DMS114 treated with DMSO at 0.1 percent for 48 hours (cell line): ENCODE measurements around the gene SESN3.
"Not testable (repeated sequence)": the region's sequence is repeated elsewhere in the genome, so short reads cannot be mapped to it uniquely, and the experiment has no call there.

Experiments used
- DNase-seq: peaks from one replicate; lab custom pipeline; 2025; ENCODE audit not compliant: unreplicated experiment; lab: John Stamatoyannopoulos, UW

The SESN3 gene

GRCh38 chr11:95251896-95252295, 20.9 kb upstream of the SESN3 start:
- DNase-seq: not testable (repeated sequence)

DNA sequence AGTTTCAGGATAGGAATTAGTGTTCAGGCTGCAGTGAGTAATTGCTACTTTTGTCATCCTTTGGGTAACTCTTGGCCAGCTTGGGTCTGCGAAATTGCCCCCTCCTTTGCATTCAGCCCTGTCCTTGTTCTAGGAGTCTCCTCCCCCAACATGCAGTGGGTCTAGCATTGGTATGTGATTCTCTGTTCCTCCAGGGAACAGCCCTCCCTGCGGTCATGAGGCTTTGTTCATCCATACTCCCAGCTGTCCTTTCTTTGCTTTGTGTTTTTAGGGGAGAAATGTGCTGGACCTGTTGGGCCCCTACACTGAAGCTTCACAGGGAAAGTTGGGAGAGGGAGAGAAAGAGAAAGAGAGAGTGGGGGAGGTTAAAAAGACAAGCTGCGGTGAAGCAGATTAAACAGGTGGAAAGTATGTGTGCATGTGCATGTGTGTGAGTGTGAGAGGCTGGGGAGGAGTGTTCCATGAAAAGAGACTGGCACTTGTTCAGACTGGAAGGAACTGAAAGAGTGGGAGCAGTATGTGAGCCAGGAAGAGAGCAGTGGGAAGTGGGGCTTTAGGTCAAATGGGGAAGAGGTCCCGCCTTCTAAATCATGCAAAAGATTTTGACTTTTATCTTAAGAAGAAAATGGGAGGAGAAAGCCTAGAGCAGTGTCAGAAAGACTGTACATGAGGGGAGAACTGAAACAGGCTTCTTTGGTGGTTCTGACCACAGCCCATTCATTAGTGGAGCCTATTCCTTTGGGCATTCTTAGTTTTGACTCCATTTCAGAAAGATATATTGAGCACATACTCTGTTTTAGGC, 17.9 kb upstream of the SESN3 start:
- DNase-seq: no peak

- DNase-seq: no peak
Measured at GRCh38 chr11:95247883-95248282, 16.9 kb upstream of the SESN3 start.

DNA sequence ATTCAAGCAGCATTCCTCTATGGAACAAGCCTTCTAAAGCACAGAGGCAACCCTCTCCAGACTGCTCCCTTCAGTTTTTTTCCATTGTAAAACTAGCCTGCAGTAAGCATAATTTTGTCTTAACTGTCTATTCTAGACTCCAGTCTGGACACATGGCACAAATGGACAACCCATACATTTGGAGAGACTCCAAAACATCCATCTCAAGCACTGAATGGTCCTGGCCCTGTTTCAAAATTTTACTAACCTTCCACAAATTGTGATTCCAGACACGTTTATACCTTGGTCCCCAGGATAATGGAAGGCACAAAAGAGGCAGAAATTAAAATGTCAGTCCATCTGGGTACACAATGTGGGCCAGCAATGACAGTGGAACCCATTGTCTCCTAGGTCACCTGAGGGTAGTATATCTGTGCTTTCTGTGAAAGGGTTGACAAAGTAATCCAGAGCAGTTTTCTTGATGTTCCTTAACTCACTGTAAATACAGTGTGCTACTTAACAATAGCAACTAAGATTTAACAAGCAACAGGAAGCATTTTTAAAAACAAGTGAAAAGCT, 16.2 kb upstream of the SESN3 start:
- no peak for DNase-seq

- DNase-seq: no peak
Measured at GRCh38 chr11:95245581-95245980, 14.6 kb upstream of the SESN3 start.

DNA sequence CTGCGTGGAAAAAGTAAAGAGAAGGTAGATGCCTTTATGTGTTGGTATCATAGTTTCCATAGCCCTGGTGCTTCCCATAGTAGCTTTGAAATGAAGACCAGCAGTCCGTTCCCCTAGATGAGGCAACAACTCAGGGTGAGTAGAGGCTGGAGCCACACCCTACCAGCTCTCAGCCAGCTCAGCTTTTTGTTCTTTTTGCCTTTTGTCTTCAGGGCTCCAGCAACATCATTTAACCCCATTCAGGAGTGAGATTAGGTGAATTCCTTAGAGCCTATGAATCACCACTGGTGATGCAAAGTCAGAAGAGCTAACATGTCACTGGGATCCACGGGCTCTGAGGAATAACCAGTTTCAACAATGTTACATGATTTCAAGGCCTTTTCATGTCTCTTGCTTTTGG, 14.0 kb upstream of the SESN3 start:
- no peak for DNase-seq

GRCh38 chr11:95243673-95244072, 12.7 kb upstream of the SESN3 start:
- no peak for DNase-seq

DNA sequence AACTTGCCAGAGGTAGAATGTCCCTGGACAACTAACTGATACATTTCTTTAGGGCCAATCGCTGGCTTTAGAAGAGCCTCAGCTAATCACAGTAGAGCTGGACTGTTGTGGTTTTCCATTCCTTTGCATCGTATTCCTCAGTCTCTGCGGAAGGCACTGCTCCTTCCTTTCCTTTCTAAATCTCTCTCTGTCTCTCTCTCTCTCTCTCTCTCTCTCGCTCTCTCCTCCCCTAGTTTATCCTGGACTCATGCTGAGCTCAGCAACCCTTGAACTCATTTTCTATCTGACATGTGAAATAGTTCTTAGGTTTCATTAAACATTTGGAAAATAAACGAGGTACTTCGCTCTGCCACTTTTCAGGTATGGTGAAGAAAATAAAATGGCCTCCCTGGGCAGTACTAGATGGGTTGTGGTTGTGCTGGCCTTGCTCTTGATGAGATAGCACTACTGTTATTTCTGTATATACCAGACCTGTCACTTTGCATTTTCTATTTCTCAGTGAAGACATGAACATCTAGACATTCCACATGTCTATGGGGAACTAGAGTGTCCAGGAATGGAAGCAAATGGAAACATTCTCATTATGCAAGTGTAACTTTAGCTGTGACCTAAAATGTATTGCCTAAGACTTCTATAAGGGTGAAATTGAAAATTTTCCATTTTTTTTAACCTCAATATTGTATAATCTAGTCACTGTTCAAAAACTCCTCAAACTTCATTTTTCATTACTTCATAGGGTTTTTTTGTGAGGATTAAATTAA, 12.0 kb upstream of the SESN3 start:
- no peak for DNase-seq

GRCh38 chr11:95242091-95242844, 11.3 kb upstream of the SESN3 start:
- DNase-seq: no peak

GRCh38 chr11:95241681-95242081, 10.7 kb upstream of the SESN3 start:
- DNase-seq: no peak

GRCh38 chr11:95239871-95240649, 9.1 kb upstream of the SESN3 start:
- no peak for DNase-seq

DNA sequence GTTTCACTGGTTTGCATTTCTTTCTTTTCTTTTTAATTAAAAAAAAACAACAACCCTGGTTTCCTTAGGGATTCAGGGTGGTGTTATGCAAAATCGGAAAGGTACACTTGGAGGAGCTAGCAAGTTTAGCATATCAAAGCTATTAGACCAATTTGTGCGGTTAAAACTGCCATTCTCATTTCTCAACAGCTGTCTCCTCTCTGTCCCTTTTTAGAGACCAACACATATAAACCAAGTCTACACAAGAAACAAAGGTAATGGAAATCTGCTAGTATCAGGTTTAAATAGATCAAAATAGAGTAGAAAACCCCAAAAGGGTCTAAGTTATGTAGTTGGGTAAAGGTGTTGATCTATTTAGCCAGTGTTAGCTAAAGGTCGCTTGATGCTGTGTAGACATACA, 1.7 kb upstream of the SESN3 start:
- no peak for DNase-seq

- DNase-seq: no peak
Measured at GRCh38 chr11:95231881-95232605, 1.0 kb upstream of the SESN3 start.

- no peak for DNase-seq
Measured at GRCh38 chr11:95230810-95231126, 234 bp downstream of the SESN3 start.

- no peak for DNase-seq
Measured at GRCh38 chr11:95229993-95230809, 801 bp downstream of the SESN3 start.

DNA sequence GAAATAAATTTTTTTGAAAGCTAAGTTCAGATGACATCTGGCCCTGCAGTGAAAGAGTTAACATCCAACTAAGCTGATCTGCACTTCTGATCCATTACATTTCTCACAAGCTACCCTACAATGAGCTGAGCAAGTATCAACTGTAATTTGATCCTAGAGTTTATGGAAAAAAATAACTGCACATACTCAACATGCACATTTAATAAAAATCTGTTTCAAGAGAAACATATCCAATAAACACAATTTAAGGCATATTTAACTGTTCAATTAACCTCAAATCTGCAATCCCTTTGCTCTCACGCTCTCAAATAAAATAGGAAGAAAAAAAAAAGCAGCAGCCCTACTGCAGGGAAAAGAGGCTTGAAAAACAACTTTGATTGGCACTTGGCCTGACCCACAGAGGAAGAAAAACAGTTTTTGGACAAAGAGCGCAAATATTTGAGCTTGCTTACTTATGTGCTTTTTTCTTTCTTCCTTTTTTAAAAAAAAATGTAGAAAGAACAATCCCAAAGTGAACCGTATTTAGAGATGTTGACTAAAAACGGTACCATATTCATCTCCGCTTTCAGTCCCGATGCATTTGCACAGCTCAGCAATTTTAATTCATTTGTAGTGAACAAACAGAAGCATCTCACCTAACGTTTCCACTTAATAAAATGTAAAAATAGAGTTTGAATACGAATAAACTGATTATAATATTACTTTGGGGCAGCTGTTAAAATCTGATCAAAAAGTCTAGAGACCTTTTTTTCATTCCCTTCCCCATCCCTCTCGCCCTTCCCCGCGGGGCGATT, 1.6 kb downstream of the SESN3 start:
- DNase-seq: no peak

DNA sequence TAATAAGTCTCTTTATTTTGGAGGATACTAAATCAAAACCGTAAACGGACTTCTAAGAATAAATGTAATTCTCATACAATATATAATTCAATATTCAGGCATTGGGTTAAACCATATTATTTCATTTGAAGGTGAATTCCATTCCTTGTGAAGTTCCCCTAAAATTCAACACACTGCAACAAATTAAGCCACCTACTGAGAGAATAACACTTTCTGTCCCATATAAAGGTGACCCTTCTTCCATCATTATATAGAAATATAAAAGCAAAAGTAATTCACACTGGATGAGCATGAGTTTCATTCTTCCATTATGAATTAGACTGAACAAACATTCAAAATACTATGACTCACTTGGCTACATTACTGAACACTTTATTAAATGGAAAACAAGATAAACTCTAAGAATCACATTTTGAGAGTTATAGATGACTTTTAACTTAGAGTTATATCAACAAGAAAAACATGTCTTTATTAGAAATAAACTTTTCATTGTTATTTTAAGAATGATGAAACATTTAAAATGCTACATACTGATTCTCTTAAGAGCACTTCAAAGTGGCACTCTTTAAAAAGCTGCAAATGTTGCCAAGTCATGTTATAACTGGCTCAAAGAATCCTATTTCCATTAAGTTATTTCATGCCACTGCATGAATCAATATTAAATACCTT, 2.8 kb downstream of the SESN3 start:
- DNase-seq: no peak

DNA sequence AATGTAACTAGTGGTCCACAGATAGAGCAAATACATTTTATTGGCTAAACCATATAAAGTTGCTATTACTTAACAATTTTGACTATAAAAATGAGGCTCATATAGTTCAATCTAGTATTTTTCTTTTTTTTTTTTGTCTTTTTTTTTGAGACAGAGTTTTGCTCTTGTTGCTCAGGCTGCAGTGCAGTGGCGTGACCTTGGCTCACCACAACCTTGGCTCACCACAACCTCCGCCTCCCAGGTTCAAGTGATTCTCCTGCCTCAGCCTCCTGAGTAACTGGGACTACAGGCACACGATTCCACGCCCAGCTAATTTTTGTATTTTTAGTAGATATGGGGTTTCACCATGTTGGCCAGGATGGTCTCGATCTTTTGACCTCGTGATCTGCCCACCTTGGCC, 3.9 kb downstream of the SESN3 start:
- DNase-seq: not testable (repeated sequence)
